ENCODE measurements around the gene LAMTOR4.
A peak's percentile ranks its signal among the peaks of the same experiment; 100 is the strongest.

Gene LAMTOR4

DNA sequence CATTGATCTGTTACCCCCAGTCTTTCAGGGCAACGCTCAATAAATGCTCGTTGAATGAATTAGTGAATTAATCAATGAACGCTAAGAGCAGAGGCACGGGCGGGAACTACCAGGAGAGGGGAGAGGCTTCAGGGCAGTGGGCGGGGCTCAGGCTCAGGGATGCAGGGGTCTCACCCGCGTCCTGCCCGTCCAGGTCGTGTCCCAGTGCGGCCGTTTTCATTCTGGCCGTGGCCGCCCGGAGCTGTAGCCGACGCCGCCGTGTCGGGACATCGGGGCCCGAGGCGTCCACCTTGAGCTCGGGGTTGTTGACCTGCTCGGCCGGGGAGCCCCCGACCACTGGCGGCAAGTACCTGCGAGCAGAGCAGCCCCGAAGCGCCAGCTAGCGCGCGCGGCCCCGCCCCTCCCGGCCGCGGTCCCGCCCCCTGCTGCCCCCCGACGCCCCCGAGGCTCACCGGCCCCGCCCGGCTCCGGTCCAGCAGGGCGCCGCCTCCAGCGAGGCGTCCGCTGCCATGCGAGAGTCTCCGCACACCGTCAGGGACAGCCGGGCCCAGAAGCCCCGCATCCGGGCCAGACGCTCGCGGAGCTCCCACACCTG, 22.5 kb downstream of the LAMTOR4 start:
- DNase-seq (ENCODE audit: low spot score), result peak; percentile 69
- in situ Hi-C loops (cut with MboI; ENCODE audit: low pct_unique_long_range_greater_than_20kb, low sequenced_read_pairs, unreplicated experiment), result no loop called here
- TF ChIP-seq, protein P1, sequence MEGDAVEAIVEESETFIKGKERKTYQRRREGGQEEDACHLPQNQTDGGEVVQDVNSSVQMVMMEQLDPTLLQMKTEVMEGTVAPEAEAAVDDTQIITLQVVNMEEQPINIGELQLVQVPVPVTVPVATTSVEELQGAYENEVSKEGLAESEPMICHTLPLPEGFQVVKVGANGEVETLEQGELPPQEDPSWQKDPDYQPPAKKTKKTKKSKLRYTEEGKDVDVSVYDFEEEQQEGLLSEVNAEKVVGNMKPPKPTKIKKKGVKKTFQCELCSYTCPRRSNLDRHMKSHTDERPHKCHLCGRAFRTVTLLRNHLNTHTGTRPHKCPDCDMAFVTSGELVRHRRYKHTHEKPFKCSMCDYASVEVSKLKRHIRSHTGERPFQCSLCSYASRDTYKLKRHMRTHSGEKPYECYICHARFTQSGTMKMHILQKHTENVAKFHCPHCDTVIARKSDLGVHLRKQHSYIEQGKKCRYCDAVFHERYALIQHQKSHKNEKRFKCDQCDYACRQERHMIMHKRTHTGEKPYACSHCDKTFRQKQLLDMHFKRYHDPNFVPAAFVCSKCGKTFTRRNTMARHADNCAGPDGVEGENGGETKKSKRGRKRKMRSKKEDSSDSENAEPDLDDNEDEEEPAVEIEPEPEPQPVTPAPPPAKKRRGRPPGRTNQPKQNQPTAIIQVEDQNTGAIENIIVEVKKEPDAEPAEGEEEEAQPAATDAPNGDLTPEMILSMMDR (IDR thresholded peaks at IDR 0.05; ENCODE audit: extremely low read depth, insufficient read depth, missing control alignments), result no peak

DNA sequence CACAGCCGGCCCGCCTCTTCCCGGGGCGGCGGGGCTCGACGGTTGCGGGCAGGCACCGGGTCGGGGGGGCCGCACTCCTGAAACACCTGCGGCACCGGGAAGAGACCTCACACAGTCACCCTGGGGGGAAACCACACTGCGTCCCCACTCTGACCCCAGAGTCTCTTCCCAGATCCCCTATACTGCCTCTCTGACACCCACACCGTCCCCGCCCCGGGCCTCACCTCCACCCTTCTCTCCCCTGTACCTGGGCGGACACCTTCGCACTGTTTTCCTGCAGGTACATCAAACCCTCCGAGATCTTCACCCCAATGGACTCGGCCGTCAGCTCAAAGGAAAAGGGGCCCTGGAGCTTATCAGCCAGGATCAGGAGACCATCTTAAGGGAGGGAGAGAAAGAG, 23.1 kb downstream of the LAMTOR4 start:
- DNase-seq (ENCODE audit: low spot score), result no peak
- TF ChIP-seq, protein P1 (IDR thresholded peaks at IDR 0.05; ENCODE audit: extremely low read depth, insufficient read depth, missing control alignments), result no peak
- in situ Hi-C loops (cut with MboI; ENCODE audit: low pct_unique_long_range_greater_than_20kb, low sequenced_read_pairs, unreplicated experiment), result no loop called here

DNA sequence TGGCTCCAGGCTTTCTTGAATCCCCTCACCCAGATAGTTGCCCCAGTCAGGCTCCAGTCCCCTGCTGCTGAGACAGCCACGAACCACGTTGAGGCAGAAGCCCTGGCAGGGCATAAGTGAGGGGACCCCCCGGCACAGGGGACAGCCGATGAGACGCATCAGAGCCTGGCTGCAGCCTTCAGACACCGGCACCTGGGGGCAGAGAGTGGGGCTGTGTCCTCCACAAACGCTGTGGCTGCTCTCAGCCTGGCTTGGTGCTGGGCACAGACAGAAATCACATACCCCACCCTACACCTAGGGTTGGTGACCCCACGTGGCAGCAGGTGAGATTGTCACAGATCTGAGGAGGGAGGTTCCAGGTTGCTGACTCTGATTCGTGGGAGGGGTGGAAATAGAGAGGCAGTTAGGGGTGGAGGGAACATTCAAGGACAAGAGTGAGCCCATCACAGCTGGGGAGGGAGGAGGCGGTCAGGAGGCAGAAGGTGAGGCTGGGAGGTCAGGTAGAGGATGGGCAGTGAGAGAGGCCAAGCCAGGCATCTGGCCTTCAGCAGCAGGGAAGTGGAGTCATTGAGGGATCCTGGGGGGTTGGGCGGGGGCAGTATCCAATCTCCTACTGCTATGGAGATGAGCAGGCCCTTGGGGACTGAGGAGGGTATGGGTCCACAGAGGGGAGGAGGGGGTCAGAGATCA, 25.2 kb downstream of the LAMTOR4 start:
- TF ChIP-seq, protein P1 (IDR thresholded peaks at IDR 0.05; ENCODE audit: extremely low read depth, insufficient read depth, missing control alignments), result no peak
- peak; percentile 17 for DNase-seq (ENCODE audit: low spot score)
- in situ Hi-C loops (cut with MboI; ENCODE audit: low pct_unique_long_range_greater_than_20kb, low sequenced_read_pairs, unreplicated experiment), result no loop called here

DNA sequence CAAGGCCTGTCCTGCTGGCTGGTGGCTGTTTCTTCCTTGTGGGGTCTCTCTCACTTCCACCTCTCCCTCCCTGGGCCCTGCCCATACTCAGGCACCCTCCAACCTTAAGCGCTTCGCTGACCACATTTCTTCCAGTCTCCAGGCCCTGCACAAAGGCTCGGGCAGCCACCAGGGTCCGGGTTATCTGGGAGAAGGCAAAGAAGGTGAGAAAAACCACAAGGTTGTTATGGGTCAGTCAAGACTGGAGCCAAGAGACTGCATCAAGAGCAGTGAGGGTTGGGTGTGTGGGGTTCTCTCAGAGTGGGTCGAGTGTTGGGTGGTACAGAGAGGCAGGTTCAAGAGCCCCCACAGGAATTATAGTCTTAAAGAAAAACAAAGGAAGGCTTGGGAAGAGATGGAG, 25.9 kb downstream of the LAMTOR4 start:
- TF ChIP-seq, protein P1 (IDR thresholded peaks at IDR 0.05; ENCODE audit: extremely low read depth, insufficient read depth, missing control alignments), result no peak
- peak; percentile 8 for DNase-seq (ENCODE audit: low spot score)
- in situ Hi-C loops (cut with MboI; ENCODE audit: low pct_unique_long_range_greater_than_20kb, low sequenced_read_pairs, unreplicated experiment), result no loop called here

DNA sequence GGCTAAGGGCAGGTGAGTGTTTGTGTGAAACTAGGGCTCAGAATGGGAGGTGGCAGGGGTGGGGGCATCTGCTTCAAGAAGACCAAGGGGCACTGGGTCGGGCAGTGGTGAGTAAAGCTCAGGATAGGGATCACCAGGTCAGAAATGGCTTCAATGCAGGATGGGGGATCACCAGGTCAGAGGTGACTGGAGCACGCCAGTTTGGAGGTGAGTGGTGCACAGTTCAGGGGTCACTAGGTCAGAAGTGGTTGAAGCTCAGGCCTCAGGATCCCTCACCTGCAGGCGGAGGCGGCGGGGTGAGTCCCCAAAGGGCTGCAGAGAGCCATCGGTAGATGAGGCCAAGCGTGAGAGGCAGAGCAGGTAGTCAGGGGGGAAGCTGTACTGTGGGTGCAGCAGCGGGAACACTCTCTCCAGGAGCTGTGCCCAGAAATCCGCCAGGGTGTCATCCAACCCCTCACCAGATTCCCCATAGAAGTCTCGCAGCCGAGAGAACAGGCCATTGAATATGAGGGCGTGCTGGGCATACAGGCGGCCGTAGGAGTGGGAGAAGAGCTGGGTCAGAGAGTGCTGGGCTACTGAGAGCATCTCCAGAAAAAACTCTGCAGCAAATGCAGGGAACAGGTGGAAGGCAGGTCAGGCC, 26.7 kb downstream of the LAMTOR4 start:
- in situ Hi-C loops (cut with MboI; ENCODE audit: low pct_unique_long_range_greater_than_20kb, low sequenced_read_pairs, unreplicated experiment), result no loop called here
- TF ChIP-seq, protein P1 (IDR thresholded peaks at IDR 0.05; ENCODE audit: extremely low read depth, insufficient read depth, missing control alignments), result no peak
- no peak for DNase-seq (ENCODE audit: low spot score)

DNA sequence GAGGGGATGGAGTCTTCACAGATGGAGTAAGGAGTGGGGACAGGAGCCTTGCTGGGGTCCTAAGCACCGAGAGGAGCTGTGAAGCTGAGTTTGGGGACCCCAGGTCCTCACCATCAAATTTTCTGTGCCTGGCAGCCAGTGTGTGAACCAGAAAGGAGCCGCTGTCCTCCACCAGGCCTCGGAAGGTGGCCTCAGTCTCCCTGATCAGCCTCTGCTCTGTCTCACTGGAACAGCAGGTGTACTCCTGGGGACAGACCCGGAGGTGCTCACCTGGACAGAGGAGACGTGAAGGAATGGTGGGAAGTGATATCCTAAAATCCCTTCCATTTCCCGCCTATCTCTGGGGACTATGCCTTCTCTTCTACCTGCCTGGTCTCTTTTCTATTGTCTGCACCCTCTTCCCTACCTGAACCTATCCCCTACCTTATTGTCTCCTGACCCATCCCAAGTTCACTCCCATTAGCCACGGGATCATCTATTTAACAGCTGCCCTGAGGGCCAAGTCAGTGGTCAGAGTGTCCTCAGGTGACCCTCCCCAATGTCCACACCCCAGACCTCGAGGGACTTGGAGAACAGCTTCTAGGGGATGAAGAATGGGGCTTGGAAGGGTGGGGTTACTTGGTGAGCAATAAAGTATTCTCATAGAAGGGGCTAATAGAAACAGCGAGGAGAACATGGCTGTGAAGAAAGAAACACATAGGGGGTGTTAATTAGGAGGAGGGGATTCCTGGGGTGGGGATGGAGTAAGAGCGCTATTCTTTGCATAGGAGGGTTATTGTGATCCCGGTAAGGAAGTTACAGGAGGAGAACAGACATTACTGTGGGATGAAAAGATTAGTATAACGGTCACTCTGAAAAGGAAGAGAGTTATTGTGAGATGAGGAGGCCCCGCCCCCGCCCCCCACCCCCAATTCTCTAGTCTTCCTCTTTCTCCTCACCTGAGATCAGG, 27.7 kb downstream of the LAMTOR4 start:
- peak; percentile 8 for DNase-seq (ENCODE audit: low spot score)
- TF ChIP-seq, protein P1 (IDR thresholded peaks at IDR 0.05; ENCODE audit: extremely low read depth, insufficient read depth, missing control alignments), result no peak
- in situ Hi-C loops (cut with MboI; ENCODE audit: low pct_unique_long_range_greater_than_20kb, low sequenced_read_pairs, unreplicated experiment), result no loop called here
